HEK293 (cell line): ENCODE measurements around the gene ABHD15.

Experiments used
- CTCF ChIP-seq: fragments of 450-650 bp; formaldehyde crosslinking; IDR thresholded peaks from 2 replicates; pipeline ENCODE4 v1.5.1; 2016; ENCODE audit warnings: missing biosample characterization, missing genetic modification characterization
- GLI2 ChIP-seq: fragments of 450-650 bp; formaldehyde crosslinking; IDR thresholded peaks from 2 replicates; pipeline ENCODE4; 2017; ENCODE audit warnings: missing biosample characterization, missing genetic modification characterization, low read depth, borderline replicate concordance
- MYNN ChIP-seq: fragments of 450-650 bp; formaldehyde crosslinking; IDR thresholded peaks from 2 replicates; pipeline ENCODE4 v1.5.1; 2016; ENCODE audit warnings: missing biosample characterization, missing genetic modification characterization, borderline replicate concordance
- MZF1 ChIP-seq: fragments of 450-650 bp; formaldehyde crosslinking; IDR thresholded peaks from 2 replicates; pipeline ENCODE4 v1.5.1; 2017; ENCODE audit warnings: missing biosample characterization, missing genetic modification characterization, borderline replicate concordance
- OVOL3 ChIP-seq: fragments of 450-650 bp; formaldehyde crosslinking; IDR thresholded peaks from 2 replicates; pipeline ENCODE4 v1.5.1; 2016; ENCODE audit warnings: missing biosample characterization, missing genetic modification characterization
- PRDM1 ChIP-seq: fragments of 450-650 bp; formaldehyde crosslinking; IDR thresholded peaks from 2 replicates; pipeline ENCODE4; 2016; ENCODE audit warnings: missing biosample characterization, missing genetic modification characterization
- PRDM10 ChIP-seq: fragments of 450-650 bp; formaldehyde crosslinking; IDR thresholded peaks from 2 replicates; pipeline ENCODE4 v1.5.1; 2016; ENCODE audit warnings: missing biosample characterization, missing genetic modification characterization
- ZBTB11 ChIP-seq: fragments of 450-650 bp; formaldehyde crosslinking; conservative IDR thresholded peaks from 2 replicates; pipeline ENCODE4 v1.5.1; 2016; ENCODE audit warnings: low read depth, missing biosample characterization, missing genetic modification characterization
- ZBTB8A ChIP-seq: fragments of 450-650 bp; formaldehyde crosslinking; IDR thresholded peaks from 2 replicates; pipeline ENCODE4 v1.5.1; 2016; ENCODE audit warnings: missing biosample characterization, missing genetic modification characterization
- ZNF133 ChIP-seq: fragments of 450-650 bp; formaldehyde crosslinking; IDR thresholded peaks from 2 replicates; pipeline ENCODE4 v1.5.1; 2016; ENCODE audit warnings: missing biosample characterization, missing genetic modification characterization
- ZNF214 ChIP-seq: fragments of 450-650 bp; formaldehyde crosslinking; IDR thresholded peaks from 2 replicates; pipeline ENCODE4 v1.5.1; 2017; ENCODE audit warnings: missing biosample characterization, mild to moderate bottlenecking, missing genetic modification characterization, borderline replicate concordance
- ZNF223 ChIP-seq: fragments of 450-650 bp; formaldehyde crosslinking; IDR thresholded peaks from 2 replicates; pipeline ENCODE4 v1.5.1; 2016; ENCODE audit warnings: missing biosample characterization, missing genetic modification characterization
- ZNF23 ChIP-seq: fragments of 450-650 bp; formaldehyde crosslinking; IDR thresholded peaks from 2 replicates; pipeline ENCODE4 v1.5.1; 2016; ENCODE audit warnings: missing biosample characterization, missing genetic modification characterization, borderline replicate concordance
- ZNF239 ChIP-seq: fragments of 450-650 bp; formaldehyde crosslinking; IDR thresholded peaks from 2 replicates; pipeline ENCODE4 v1.5.1; 2016; ENCODE audit warnings: missing biosample characterization, missing genetic modification characterization
- ZNF292 ChIP-seq: fragments of 450-650 bp; formaldehyde crosslinking; IDR thresholded peaks from 2 replicates; pipeline ENCODE4 v1.5.1; 2016; ENCODE audit warnings: low read depth, missing biosample characterization, missing genetic modification characterization, borderline replicate concordance
- ZNF311 ChIP-seq: fragments of 450-650 bp; formaldehyde crosslinking; IDR thresholded peaks from 2 replicates; pipeline ENCODE4 v1.5.1; 2017; ENCODE audit warnings: missing biosample characterization, missing genetic modification characterization, borderline replicate concordance
- ZNF354C ChIP-seq: fragments of 450-650 bp; formaldehyde crosslinking; IDR thresholded peaks from 2 replicates; pipeline ENCODE4 v1.5.1; 2016; ENCODE audit warnings: missing biosample characterization, missing genetic modification characterization, low read depth, borderline replicate concordance
- ZNF530 ChIP-seq: fragments of 450-650 bp; formaldehyde crosslinking; IDR thresholded peaks from 2 replicates; pipeline ENCODE4 v1.5.1; 2016; ENCODE audit warnings: low read depth, missing biosample characterization, missing genetic modification characterization
- ZNF621 ChIP-seq: fragments of 450-650 bp; formaldehyde crosslinking; IDR thresholded peaks from 2 replicates; pipeline ENCODE4 v1.5.1; 2017; ENCODE audit warnings: missing biosample characterization, missing genetic modification characterization
- ZNF776 ChIP-seq: fragments of 450-650 bp; formaldehyde crosslinking; IDR thresholded peaks from 2 replicates; pipeline ENCODE4 v1.5.0; 2017; ENCODE audit warnings: missing biosample characterization, missing genetic modification characterization, borderline replicate concordance
- ZSCAN16 ChIP-seq: fragments of 450-650 bp; formaldehyde crosslinking; IDR thresholded peaks from 2 replicates; pipeline ENCODE4 v1.5.1; 2016; ENCODE audit warnings: missing biosample characterization, missing genetic modification characterization
- ZSCAN30 ChIP-seq: fragments of 450-650 bp; IDR thresholded peaks from 2 replicates; pipeline ENCODE4 v1.5.1; 2018; ENCODE audit warnings: missing biosample characterization, mild to moderate bottlenecking, missing genetic modification characterization, moderate library complexity
- TF ChIP-seq, protein P1 (sequence below): fragments of 450-650 bp; formaldehyde crosslinking; IDR thresholded peaks from 2 replicates; pipeline ENCODE4 v1.5.1; 2017; ENCODE audit warnings: missing biosample characterization, missing genetic modification characterization
- TF ChIP-seq, protein P2 (sequence below): fragments of 450-650 bp; formaldehyde crosslinking; IDR thresholded peaks from 2 replicates; pipeline ENCODE4 v1.5.1; 2016; ENCODE audit warnings: missing biosample characterization, missing genetic modification characterization
- TF ChIP-seq, protein P3 (sequence below): fragments of 450-650 bp; IDR thresholded peaks from 2 replicates; pipeline ENCODE4 v1.5.1; 2018; ENCODE audit warnings: missing biosample characterization, missing genetic modification characterization

Gene ABHD15

DNA sequence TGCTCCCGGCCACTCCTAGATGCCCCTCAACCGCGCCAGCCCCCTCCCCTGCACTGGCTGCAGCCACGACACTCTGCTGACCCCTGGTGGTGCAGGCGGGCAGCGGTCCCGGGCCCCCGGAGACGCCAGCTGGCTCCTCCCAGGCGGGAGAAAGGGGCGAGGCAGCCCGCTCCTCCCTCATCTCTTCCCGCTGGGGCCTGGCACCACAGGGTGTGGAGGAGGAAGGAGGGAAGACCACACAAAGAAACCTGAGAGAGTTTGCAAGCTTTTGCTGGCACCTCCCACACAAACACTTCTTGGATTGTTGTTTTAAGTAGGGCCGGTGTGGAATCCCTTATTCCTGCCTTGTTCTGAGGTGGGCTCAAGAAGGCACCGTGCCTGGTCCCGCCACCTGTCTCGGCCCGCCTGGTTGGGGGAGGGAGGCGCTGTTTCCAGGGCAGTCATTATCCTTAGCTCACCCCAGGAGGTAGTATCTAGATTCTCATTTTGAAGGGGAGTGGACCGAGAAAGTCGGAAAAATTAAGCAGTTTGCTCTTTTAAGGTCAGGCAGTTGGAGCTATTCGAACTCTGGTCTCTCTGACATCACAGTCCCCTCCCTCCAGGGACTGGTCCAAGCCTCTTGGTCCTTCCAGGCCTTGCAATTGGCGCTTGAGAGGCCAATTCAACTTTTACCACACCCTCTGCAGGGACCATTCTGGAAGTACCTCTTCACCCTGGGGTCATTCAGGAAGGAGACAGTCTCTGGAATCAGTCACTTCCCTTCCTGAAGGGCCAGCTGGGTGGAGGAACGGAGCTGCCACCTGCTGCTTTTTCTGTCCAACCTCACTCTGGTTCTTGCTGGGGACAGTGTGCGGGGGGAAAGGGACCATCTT is 25.1 kb upstream of the ABHD15 start (continued):
- TF ChIP-seq ZNF214 (tag by site-specific recombination) = no peak
- peak; percentile 98 for TF ChIP-seq CTCF (tag by site-specific recombination)
- TF ChIP-seq ZNF239 (tag by site-specific recombination) = no peak
- no peak for TF ChIP-seq ZSCAN16 (tag by site-specific recombination)
- TF ChIP-seq, protein P1, sequence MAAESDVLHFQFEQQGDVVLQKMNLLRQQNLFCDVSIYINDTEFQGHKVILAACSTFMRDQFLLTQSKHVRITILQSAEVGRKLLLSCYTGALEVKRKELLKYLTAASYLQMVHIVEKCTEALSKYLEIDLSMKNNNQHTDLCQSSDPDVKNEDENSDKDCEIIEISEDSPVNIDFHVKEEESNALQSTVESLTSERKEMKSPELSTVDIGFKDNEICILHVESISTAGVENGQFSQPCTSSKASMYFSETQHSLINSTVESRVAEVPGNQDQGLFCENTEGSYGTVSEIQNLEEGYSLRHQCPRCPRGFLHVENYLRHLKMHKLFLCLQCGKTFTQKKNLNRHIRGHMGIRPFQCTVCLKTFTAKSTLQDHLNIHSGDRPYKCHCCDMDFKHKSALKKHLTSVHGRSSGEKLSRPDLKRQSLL (tag by site-specific recombination) = no peak
- TF ChIP-seq, protein P2, sequence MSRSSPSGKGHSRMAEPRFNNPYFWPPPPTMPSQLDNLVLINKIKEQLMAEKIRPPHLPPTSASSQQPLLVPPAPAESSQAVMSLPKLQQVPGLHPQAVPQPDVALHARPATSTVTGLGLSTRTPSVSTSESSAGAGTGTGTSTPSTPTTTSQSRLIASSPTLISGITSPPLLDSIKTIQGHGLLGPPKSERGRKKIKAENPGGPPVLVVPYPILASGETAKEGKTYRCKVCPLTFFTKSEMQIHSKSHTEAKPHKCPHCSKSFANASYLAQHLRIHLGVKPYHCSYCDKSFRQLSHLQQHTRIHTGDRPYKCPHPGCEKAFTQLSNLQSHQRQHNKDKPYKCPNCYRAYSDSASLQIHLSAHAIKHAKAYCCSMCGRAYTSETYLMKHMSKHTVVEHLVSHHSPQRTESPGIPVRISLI = no peak
- TF ChIP-seq, protein P3, sequence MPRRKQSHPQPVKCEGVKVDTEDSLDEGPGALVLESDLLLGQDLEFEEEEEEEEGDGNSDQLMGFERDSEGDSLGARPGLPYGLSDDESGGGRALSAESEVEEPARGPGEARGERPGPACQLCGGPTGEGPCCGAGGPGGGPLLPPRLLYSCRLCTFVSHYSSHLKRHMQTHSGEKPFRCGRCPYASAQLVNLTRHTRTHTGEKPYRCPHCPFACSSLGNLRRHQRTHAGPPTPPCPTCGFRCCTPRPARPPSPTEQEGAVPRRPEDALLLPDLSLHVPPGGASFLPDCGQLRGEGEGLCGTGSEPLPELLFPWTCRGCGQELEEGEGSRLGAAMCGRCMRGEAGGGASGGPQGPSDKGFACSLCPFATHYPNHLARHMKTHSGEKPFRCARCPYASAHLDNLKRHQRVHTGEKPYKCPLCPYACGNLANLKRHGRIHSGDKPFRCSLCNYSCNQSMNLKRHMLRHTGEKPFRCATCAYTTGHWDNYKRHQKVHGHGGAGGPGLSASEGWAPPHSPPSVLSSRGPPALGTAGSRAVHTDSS (tag by site-specific recombination) = peak; percentile 89
- no peak; the same call in 1 of the 2 replicates for TF ChIP-seq ZNF223 (tag by site-specific recombination)
- TF ChIP-seq ZNF23 (tag by site-specific recombination) = no peak
- TF ChIP-seq ZSCAN30 = peak; percentile 96
- peak; percentile 94 for TF ChIP-seq PRDM10 (tag by site-specific recombination)
- no peak for TF ChIP-seq ZNF133 (tag by site-specific recombination)
- TF ChIP-seq PRDM1 = peak; percentile 92
- TF ChIP-seq OVOL3 (tag by site-specific recombination) = no peak
- no peak for TF ChIP-seq ZNF530 (tag by site-specific recombination)
- TF ChIP-seq ZNF292 (tag by site-specific recombination) = no peak
- TF ChIP-seq ZBTB8A (tag by site-specific recombination) = peak; percentile 95
- TF ChIP-seq ZNF621 = no peak
- no peak for TF ChIP-seq ZNF354C (tag by site-specific recombination)
- no peak for TF ChIP-seq MYNN
- no peak for TF ChIP-seq MZF1 (tag by site-specific recombination)
- TF ChIP-seq ZNF311 (tag by site-specific recombination) = no peak
- TF ChIP-seq GLI2 (tag by site-specific recombination) = no peak
- 0 out of 2 replicates have a peak, but pooled peaks have one; percentile 3 for TF ChIP-seq ZBTB11
- no peak for TF ChIP-seq ZNF776 (tag by site-specific recombination)
